Osteocyte (in vitro differentiated cells): ENCODE results near the gene KDM2B. TPM values are rescaled to one million over a fixed set of nuclear protein-coding genes. Genes with fewer than 3 reads are reported as not detected.

Experiments
- DNase-seq: peaks from one replicate; pipeline ENCODE4 v3.0.0; 2021; ENCODE audit warnings: mixed read lengths; ENCODE audit not compliant: unreplicated experiment; ENCODE audit errors: extremely low spot score
- H3K27ac Mint-ChIP-seq: one replicate; pipeline ENCODE4 v1.8.0; 2021; ENCODE audit warnings: mild to moderate bottlenecking, mixed read lengths; ENCODE audit not compliant: unreplicated experiment
- H3K27me3 Mint-ChIP-seq: one replicate; pipeline ENCODE4 v1.8.0; 2021; ENCODE audit warnings: mixed read lengths; ENCODE audit not compliant: unreplicated experiment
- H3K36me3 Mint-ChIP-seq: one replicate; pipeline ENCODE4 v1.8.0; 2021; ENCODE audit warnings: mixed read lengths; ENCODE audit not compliant: unreplicated experiment
- H3K4me1 Mint-ChIP-seq: one replicate; pipeline ENCODE4 v1.8.0; 2021; ENCODE audit warnings: mixed read lengths; ENCODE audit not compliant: unreplicated experiment
- H3K4me3 Mint-ChIP-seq: one replicate; pipeline ENCODE4 v1.8.0; 2021; ENCODE audit warnings: mild to moderate bottlenecking, moderate library complexity, mixed read lengths; ENCODE audit not compliant: unreplicated experiment
- H3K9me3 Mint-ChIP-seq: one replicate; pipeline ENCODE4 v1.8.0; 2021; ENCODE audit warnings: mixed read lengths; ENCODE audit not compliant: unreplicated experiment
- CTCF ChIP-seq: fragments of 200-600 bp; sonication (generic); IDR thresholded peaks from 2 replicates; pipeline ENCODE4 v1.5.0; 2021; ENCODE audit warnings: antibody characterized with exemption, mild to moderate bottlenecking, moderate library complexity
- total RNA-seq: library from RNA; stranded (reverse); gene quantifications from 2 replicates; pipeline ENCODE4 v1.2.1, GENCODE V29; 2021

Gene KDM2B
- total RNA-seq, 1 donor from 2014 or later: 31.9 TPM

- H3K9me3 Mint-ChIP-seq: no peaks in the 10 kb centered on the region
- H3K4me3 Mint-ChIP-seq: peak within 1 kb of the TSS; percentile 76
- no peaks in the 10 kb centered on the region for H3K27me3 Mint-ChIP-seq
- H3K27ac Mint-ChIP-seq: peak within 1 kb of the TSS; percentile 79
- DNase-seq: peak; percentile 98
- H3K4me1 Mint-ChIP-seq: peaks cover 28% of the 10 kb centered on the region
- no peaks in the 10 kb centered on the region for H3K36me3 Mint-ChIP-seq
- peak; percentile 18 for TF ChIP-seq CTCF
Measured at GRCh38 chr12:121626087-121626852, 45.4 kb upstream of the KDM2B start, which contains the start of gene ORAI1. ORAI1 (plus strand) TSS chr12:121626530.

GRCh38 chr12:121620333-121620891 lies 39.6 kb upstream of the KDM2B start:
- DNase-seq: no peak
- Mint-ChIP-seq H3K27me3 (no peaks in the 10 kb centered on the region), H3K9me3 (no peaks in the 10 kb centered on the region), H3K4me3 (no peak overlapping the region), H3K27ac (no peak overlapping the region), H3K36me3 (no peaks in the 10 kb centered on the region), H3K4me1 (peaks cover 7% of the 10 kb centered on the region)
- TF ChIP-seq CTCF: no peak

GRCh38 chr12:121618659-121619233 lies 37.9 kb upstream of the KDM2B start:
- TF ChIP-seq CTCF: no peak
- Mint-ChIP-seq H3K36me3 (no peaks in the 10 kb centered on the region), H3K9me3 (no peaks in the 10 kb centered on the region), H3K4me3 (no peak overlapping the region), H3K27me3 (no peaks in the 10 kb centered on the region), H3K4me1 (peaks cover 3% of the 10 kb centered on the region), H3K27ac (no peak overlapping the region)
- DNase-seq: no peak

GRCh38 chr12:121614872-121615467 lies 34.1 kb upstream of the KDM2B start:
- Mint-ChIP-seq H3K27me3 (no peaks in the 10 kb centered on the region), H3K4me3 (no peak overlapping the region), H3K36me3 (no peaks in the 10 kb centered on the region), H3K9me3 (no peaks in the 10 kb centered on the region), H3K27ac (no peak overlapping the region), H3K4me1 (peaks cover 10% of the 10 kb centered on the region)
- DNase-seq: no peak
- no peak for TF ChIP-seq CTCF

GRCh38 chr12:121613462-121613861 lies 32.6 kb upstream of the KDM2B start:
- no peak for TF ChIP-seq CTCF
- no peak overlapping the region for H3K27ac Mint-ChIP-seq

More at GRCh38 chr12:121613462-121613861, 32.6 kb upstream of the KDM2B start:
- no peak overlapping the region for H3K4me3 Mint-ChIP-seq
- no peak for DNase-seq
- no peaks in the 10 kb centered on the region for H3K36me3 Mint-ChIP-seq
- no peaks in the 10 kb centered on the region for H3K9me3 Mint-ChIP-seq
- H3K4me1 Mint-ChIP-seq: peaks cover 11% of the 10 kb centered on the region
- no peaks in the 10 kb centered on the region for H3K27me3 Mint-ChIP-seq
